HG02870 (cell line): ENCODE results near the gene CEP41.
A peak's percentile ranks its signal among the peaks of the same experiment; 100 is the strongest.

Source experiments
- ATAC-seq: cut with Tn5 transposase; IDR thresholded peaks from one replicate; pipeline ENCODE4 v1.9.1; 2021; ENCODE audit warnings: mild to moderate bottlenecking, moderate library complexity; ENCODE audit not compliant: unreplicated experiment

Gene CEP41

DNA sequence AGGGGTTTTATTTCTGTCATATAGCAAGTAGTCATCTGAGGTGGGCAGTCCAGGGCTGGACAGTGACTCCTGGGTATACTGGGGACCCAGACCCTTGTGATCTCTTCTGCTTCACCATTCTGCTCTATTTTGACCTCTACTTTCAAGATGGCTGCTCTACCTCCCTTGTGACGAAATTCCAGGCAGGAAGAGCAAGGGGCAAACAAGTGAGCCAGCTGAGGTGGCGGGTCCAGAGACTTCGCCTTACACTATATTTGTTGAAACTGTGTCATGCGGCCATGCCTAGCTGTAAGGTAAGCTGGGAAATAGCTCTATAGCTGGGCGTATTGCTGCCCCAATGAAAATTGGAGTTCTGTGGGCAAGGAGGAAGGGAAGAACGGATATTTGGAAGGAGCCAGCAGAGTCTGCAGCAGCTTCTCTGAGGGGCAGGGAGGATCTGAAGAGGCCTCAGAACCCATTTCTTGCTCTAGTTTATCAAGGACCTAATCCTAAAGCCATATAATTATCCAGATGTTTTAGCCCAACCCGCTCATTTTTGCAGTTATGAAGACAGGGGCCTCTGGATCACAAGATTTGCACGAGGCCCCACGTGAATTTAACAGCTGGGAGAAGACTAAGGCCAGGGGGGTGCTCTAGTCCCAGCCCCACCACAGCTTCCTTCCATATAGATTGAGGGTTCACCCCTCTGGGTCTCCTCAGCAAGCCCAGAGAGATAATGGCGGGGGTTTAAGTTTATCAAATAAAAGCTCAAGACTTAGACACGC lies 68.2 kb downstream of the CEP41 start:
- ATAC-seq: no peak

DNA sequence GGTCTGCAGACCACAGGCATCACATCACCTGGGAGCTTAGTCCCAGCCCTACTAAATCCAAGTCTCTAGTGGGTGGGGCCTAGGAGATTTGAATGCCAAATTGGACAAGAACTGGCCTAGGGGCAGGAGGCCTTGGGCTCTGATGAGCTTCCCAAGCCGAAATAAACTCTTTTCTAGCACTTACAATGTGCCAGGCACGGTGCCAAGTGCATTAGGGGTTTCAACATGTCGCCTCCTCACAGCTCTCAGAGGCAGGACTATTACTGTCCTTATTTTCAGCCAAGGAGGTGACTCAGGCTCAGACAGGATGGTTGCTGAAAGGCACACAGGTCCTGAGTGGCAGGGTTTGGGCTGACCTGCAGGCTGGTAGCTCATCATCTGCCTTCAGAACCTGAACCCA lies 69.8 kb downstream of the CEP41 start:
- ATAC-seq: no peak

DNA sequence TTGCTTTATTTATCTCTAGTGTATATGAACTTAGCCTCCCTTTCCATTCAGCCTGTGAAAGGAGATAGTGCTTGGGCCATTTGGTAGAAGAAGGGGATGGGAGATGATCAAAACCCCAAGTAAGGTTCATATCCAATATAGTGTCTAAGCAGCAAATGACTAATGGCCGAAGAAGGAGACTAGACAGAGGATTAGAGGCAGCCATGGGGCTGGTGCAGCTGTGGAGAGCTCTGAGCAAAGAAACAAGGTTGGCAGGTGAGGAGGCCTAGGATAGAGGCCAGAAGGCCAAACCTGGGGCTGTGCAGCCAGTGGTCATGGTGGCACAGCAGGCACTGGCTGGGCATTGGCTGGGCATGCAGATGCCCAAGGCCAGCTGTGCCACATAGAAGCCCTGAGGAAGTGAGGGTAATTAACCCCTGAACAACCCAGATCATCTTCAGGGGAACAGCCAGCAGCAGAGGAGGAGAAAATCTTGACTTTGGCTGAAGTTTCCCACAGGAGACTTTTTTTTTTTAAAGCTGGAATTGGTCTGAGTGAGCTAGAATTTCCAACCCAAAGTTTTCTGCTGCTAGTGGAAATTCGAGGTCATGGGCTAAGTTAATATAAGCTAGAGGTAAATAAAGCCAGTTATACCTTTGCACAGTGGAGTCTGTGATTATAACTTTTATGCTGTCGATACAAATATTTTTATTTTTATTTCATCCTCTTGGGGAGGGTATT lies 70.8 kb downstream of the CEP41 start:
- ATAC-seq: no peak

DNA sequence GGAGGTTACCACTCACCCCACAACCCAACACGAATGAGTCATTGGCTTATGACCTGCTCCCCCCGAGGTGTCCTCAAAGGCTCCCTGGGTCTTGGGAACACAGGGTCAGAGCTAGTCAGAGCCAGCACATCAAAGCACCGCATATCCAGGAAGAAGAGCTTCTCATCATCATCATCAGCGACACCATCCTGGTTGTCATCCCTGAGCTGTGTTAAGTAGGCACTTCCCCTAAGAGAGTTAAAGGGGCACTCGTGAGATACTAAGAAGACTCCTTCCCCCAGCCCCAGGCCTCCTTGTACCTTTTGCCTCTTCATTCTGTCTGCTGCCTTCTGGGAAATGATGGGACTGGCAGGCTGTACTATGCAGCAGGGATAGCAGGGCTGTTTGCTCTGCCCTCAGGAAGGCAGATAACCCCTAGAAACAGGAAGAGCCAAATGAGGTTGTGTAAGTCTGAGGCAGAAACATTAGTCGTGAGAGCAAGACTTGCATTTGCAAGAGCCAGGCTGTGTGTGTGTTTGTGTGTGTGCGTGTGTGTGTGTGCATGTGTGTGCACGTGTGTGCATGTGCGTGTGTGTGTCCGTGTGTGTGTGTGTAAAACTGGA lies 71.6 kb downstream of the CEP41 start:
- no peak for ATAC-seq

DNA sequence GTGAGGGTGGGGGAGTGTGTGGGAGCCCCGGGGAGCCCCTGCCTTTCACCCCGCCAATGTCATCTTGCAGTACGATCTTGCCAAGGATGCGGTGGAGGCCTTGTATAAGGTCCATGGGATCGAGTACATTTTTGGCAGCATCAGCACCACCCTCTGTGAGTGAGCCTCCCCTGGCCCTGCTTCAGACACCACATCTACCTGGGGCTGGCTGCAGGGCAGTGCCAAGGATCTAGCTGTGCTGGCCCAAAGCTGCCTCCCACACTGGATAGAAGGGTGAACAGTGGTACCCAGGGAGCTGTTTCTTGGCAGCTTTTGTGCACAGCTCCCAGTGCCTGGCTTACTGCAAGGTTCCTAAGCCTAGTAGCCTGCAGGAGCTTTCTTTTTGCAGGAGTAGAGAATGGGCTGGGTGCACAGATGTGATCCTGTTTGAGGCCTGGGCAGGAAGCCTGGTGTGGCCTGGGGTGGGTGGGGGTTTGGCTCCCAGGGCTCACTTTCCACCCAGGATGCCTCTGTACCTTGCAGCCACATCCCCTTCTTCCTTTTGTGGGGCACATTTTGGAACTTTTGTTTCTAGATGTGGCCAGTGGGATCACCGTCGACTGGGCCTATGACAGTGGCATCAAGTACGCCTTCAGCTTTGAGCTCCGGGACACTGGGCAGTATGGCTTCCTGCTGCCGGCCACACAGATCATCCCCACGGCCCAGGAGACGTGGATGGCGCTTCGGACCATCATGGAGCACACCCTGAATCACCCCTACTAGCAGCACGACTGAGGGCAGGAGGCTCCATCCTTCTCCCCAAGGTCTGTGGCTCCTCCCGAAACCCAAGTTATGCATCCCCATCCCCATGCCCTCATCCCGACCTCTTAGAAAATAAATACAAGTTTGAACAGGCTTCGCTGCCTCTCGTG lies 72.7 kb downstream of the CEP41 start:
- no peak for ATAC-seq

DNA sequence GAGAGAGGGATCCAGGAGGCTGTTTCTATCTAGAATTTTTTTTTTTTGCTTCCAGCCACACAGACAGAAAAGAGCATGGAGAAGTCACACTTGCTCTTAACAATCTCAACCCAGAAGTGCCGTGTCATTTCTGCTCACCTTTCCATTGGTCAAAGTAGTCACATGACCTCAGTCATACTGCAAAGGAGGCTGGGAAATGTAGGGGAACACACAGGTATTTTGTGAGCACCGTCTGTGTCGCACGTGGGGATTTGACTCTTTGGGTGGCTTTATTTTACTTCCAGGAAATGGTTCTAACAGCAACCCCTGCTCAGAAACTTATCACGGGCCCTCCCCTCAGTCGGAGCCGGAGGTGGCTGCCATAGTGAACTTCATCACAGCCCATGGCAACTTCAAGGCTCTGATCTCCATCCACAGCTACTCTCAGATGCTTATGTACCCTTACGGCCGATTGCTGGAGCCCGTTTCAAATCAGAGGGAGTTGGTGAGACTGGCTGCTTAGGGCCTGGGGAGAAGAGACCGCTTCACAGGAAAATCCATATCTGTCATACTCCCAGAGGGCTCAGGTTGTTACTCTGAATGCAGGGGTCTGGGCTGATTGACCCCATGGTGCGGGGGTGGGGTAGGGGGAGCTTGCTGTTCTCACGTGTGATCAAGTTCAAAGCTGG lies 73.6 kb downstream of the CEP41 start:
- ATAC-seq: no peak

DNA sequence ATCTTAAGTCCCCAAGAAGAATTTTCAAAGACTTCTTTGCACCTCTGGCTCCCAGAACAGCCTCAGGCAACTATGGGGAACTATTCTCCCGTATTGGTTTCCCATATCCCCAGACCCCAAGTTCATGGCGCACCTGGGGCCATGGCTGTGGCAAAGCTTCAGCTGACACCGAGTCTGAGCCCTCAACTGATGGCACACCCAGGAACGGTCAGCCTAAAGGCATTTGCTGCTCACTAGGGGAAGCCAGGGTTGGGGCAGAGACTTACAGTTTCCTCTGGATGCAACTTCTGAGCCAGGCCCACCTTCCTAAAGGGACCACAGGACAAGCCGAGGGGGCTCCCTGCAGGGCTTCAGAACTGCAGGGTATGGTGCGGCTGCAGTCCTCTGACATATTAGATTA lies 74.3 kb downstream of the CEP41 start:
- no peak for ATAC-seq

DNA sequence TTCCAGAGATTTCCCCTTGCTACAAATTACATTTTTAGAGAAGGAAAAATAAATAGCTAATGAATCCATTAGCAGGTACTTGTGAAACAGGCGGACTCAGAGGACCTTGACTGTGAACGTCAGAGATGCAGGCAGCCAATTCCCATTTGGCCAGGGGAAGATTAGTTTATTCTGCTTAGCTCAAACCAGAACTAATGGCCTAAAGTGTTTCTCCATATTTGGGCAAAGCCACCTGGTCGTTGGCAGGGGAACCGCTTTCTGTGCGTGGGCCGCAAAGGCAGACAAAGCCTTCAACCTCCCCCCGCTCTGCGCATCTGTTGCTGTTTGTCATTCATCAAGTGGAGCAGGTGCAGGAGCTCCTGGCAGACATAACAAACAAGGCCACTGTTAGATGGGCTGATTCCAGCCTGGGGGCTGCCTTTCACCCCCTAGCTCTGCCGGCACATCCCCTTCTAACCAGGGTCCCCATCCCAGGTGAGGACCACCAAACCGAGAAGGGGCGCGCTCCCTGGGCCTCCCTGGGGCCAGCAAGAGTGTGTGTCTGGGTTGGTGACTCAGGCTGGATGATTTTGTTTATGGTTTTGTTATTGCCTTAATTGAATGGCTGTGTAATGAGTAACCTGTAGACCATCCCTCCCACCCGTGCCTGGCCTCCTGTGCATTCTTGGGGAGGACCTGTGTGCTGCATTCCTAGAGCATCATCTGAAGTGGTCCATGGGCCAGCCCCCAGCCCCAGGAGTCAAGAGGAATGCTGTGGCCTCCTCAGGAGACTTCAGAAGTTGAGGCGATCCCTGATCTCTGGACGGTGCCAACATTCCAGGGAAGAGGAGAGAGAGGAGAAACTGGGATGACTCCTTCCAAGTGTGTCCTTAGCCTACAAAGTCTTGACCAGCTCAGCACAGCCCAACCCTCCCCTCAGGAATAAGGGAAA lies 75.0 kb downstream of the CEP41 start:
- peak; percentile 73 for ATAC-seq

DNA sequence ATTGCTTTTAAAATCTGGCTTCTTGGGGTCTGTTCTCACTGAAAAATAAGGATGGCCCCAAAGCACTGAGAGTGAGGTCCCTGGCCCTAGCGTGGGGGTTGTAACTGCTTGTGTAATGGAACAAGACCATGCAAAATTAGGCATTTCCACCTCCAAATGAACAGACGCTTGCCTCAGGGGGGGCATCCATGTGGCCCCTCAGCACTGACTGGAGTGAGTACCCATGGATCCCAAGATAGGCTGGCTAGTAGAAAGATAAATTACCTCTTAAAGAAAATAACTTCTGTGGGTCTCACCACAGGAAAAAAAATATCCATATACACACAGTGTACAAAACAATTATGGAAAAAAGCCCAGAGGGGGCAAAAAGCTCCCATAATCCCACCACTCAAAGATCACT lies 75.7 kb downstream of the CEP41 start:
- no peak for ATAC-seq

DNA sequence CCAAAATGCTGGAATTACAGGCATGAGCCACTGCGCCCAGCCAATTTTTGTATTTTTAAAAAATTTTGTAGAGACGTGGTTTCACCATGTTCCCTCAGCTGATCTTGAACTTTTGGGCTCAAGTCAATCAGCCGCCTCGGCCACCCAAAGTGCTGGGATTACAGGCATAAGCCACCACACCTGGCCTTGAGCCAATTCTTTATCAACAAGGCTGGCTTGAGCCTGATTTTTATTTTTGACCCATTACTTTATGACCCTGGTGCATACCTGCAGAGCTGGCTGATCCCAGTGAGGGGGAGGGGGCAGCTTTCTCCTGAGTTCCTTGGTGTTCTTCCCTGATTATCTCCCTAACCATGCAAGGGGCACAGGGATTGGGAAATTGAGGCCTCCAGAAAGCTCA lies 76.4 kb downstream of the CEP41 start:
- ATAC-seq: no peak

DNA sequence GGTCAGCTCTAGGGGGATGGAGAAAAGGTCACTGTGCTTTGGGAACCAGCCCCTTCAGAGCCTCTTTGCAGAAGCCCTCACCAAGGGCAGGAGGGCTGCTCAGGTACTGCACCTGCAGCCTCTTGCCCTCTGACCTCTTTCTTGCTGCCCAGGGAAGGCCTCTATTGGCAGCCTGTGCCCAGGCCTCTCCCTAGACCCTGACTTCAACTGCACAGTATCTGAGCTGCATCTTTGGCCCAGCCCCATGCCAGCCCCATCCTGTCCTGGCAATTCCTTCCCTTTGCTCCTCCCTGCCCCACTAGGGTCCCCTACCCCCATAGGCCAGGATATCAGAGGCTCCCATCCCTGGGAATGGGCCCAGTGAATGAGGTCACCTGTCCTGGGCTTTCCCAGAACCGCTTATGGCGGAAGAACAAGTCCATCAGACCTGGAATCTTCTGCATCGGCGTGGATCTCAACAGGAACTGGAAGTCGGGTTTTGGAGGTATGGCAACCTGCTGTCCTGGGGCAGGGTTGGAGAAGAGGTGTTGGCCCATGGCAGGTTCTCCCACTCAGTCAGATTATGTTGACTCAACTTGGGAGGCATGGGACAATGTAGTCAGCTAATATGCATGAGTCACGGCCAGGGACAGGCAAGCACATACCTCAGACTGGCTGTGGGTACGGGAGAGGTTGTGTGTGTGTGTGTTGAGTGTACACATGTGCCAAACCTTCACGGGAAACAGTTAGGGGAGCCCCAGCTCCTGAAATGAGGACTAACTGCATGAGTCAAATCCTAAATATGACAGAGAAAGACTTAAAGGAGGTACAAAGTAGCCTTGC lies 77.6 kb downstream of the CEP41 start:
- ATAC-seq: peak; percentile 53

DNA sequence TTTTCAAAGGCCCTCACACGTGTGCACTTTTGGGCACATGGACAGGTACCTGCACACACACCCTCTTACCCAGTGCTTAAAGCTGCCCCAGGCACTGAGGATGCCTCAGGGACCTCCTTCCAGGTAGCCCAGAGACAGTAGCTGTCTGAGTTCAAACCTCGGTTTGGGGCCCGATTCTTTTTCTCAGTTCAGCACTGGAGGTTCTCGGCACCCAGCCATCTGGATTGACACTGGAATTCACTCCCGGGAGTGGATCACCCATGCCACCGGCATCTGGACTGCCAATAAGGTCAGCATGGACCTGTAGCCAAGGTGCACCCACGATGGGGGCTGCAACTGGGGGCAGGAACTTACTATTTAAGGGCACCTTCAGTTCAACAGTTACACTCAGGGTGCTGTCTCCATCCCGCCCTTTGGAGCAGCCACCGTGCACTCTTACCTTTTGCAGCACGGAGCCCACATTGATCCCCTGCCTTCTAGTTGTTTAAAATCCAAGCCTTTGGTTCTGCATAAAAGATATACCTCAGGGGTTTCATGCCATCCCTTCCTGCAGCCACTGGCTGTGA lies 78.5 kb downstream of the CEP41 start:
- ATAC-seq: no peak

DNA sequence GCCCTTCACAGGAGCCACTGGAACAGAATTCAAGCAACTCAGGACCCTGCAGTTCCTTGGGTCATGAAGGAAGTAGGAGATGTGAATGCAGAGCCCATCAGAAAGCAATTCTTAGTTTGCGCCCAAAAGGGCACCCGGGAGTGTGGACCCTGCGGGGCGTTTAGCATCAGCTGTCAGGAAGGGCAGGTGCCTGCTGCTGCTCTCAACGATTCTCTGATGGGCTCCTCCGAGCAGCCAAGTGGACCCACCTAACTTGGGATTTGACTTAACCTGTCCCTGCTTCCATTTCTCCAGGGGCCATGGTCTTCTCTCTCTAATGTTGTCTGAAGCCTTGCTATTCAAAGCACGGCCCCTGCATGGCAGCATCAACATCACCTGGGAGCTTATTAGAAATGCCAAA lies 79.1 kb downstream of the CEP41 start:
- no peak for ATAC-seq

DNA sequence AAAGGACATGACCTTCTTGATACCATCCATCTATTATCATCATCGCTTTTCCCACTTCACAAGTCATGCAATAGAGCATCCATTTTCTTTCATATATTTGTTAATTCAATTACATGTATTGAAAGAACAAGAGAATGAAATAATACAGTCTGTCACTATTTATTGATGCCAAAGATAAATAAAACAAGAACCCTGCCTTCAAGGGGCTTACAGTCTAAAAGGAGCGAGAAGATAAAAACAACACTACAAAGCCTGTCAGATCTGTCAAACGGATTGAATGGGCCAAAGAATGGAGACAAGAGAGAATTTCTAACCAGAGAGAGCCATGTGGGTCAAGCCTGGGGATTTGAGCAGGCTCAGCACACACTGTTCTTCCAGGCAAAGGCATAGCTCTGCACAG lies 80.3 kb downstream of the CEP41 start:
- ATAC-seq: no peak

DNA sequence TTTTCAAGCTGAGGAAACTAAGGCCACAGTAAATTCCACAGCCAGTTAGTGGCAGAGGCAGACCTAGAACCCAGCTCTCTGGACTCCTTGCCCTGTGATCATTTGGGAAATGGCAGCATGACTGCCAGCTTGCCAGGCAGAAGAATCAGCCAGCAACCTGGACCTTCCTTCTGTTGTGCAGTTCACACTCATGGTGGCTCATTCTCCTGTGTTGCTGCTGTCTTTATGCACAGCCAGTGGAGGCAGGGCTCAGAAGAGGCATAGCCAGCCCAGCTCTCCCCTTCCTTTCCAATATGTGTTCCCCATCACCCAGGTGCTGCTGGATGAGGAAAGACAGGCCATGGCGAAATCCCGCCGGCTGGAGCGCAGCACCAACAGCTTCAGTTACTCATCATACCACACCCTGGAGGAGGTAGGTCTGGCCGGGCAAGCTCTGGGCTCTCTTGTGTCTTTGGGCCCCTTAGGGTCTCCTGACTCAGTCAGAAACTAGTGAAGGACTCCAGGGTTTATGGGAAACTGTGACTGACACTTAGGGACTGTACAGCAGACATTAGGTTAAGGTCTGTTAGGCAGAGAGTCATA lies 81.4 kb downstream of the CEP41 start:
- ATAC-seq: no peak

DNA sequence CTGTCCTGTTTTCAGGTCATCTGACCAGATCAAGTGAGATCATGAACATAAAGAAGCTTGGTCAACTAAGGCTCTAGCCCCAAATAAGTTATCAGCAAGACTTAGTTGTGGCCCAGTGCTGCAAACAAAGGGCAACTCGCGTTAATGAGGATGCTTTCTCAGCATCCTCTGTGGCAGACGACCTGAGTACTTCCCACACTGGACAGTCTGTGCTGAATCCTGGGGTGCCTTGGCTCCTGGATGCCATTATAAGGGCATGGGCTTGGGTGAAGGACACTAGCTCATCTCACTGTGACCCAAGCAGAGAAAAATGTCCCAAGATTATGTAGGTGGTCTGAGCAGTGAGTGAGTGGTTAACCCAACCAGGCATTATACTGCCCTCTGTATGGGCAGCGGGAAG lies 82.3 kb downstream of the CEP41 start:
- ATAC-seq: no peak

DNA sequence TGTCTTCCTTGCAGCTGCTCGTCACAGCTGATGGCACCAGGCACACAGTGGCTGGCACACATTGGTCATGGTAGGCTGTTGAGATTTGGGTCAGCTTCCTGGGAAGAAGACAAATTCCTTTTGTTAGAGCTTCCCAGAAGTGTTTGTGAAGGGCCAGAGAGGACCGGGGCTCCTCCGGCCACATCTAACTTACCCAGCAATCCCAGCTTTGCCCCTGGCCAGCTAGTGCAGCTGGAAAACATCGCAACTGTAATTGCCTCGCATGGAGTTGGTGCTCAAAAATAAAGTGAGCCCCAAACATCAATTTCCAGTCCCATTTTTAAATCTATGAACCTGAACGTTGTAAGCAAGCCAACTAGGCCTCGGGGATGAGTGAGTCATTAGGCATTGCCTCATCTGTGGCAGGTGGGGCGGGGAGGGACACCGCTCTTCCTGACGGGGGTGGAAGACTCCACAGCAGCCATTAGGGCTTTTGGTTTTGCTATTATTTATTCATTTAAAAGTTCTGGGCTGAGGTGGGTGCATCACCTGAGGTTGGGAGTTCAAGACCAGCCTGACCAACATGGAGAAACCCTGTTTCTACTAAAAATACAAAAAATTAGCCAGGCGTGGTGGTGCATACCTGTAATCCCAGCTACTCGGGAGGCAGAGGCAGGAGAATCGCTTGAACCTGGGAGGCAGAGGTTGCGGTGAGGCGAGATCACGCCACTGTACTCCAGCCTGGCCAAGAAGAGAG lies 83.8 kb downstream of the CEP41 start:
- no peak for ATAC-seq
